ENCODE results near the gene GNG12.

GNG12 gene

DNA sequence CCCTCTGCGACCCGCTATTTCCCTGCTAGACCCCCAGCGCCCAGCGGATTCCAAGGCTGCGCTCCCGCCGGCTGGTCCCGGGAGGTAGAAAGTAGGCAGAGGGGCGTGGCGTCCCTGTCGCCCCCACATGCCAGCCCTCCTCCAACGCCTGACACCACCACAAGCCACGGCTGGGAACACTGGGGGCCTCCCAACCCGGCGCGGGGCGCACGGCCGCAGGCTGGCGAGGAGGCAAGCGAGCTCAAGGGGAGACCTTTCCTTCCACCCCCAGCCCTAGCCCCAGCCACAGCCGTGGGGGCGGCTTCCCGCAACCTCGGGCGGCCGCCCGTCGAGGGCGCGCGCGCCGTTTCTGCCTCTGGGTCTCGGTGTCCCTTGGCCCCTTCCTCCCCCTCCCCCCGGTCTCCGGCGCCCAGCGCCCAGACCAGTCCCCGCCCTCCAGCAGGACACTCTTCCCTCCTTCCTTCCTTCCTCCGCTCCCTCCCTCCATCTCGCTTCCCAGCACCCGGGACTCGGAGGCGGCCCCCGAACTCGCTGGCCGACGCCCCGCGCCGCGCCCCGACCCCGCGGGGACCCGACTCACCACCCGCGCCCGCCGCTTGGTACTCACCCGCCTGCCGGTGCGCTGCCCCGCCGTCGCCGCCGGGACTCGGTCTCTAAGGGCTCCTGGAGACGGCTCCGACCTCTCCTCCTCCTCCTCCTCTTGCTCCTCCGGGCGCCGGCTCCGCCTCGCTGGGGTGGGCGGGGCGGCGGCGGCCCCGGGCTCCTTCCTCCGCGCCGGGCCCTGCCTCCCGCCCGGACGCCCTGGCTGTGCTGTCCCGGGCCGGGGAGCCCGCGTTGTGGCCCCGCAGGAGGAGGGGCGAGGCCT, at the start of gene GNG12:
Gene GNG12 (minus strand): TSS at position 731 of the 865 bp plus-strand sequence. CDS start 125,781 bp downstream, outside the sequence.
- no peak for DNase-seq

DNA sequence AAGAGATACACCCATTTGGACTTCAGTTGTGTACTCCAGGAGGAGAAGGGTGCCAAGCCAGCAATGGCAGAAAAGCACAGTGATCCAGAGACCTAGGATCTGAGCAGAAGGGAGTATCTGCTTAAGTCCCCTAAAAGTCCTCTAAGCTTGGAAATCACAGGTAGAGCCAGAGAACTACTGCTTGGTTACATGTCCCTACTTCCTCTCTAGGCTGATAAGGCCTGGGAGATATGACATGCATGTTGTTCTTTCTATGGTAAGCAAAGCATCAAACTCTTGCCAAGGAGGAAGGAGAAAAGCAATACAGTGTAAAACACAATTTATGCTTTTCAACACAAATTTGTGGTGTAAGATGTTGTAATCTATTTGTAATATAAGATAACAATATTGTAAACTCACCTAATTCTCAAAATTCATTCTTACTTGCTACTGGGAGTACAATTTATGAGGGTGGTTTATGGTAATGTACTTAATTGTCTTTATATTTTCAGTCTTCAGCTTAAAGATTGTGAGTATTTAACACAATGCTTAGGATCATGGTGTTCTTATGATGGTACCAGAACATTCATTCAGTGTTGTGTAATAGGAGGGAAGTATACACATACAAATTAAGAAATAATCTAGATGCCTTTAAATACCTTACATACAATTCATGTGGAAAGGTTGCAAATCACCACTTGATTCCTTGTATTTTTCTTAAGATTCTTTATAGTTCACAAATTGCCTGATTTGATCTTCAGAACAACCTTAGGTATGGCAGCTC, 49.1 kb upstream of the GNG12 start:
- no peak for DNase-seq

DNA sequence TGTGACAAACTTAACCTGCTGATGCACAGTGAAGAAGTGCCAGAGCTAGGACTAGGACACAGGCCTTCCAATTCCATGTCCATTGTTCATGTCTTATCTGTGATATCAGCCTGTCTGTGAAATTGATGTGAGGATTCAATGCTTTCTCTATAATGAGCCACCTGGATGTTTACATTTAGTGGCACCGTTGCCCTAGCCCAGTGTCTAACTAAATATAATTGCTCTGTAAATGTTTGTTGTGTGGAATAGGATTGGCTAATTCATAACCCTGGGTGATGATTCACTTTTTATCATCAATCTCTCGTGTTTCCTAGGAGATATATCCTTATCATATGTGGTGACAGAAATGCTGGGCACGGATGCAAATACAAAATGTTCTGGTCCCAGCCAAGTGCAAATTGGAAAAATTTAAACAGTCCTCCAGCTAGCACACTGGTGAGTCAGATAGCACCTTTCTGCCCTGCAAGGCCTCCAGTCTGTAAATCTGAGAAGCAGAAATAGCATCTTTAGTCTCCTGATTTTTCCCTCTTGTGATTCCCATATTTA, 46.9 kb upstream of the GNG12 start:
- no peak for DNase-seq

DNA sequence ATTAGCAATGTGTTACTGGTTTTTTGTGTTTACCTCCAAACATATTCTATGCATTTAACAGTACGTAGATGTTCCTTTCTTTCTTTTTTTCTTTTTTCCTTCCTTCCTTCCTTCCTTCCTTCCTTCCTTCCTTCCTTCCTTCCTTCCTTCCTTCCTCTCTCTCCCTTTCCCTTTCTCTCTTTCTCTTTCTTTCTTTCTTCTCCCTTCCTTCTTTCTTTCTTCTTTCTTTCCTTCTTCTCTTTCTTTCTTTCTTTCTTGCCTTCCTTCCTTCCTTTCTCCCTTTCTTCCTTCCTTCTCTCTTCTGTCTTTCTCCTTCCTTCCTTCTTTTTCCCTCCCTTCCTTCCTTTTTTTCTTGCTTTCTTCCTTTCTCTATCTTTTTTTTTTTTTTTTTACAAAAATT, 46.2 kb upstream of the GNG12 start:
- DNase-seq, result no peak

DNA sequence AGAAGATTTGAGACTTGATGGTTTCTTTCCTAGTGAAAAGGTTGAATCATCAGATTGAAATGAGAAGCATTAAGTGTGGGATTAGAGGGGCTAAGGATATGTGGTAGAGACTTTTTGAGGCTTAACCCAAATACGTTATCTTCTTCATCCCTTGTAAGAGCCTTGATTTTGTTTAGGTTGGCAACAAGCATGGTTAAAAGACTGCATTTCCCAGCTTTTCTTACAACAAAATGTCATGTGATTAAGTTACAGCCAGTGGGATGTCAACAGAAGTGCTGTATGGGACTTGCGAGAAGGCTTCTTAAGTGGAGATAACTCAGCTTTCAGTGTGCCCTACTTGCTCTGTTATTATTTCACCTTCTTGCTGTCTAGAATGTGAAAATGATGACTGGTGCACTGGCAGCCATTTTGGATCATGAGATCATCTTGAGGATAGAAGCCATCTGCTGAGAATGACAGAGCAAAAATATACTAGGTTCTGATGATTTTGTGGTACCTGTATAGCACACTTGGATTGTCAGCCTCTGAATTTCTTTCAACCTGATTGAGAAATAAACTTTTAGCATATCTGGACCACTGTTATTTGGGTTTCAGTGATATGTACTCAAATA, 41.3 kb upstream of the GNG12 start:
- no peak for DNase-seq

DNA sequence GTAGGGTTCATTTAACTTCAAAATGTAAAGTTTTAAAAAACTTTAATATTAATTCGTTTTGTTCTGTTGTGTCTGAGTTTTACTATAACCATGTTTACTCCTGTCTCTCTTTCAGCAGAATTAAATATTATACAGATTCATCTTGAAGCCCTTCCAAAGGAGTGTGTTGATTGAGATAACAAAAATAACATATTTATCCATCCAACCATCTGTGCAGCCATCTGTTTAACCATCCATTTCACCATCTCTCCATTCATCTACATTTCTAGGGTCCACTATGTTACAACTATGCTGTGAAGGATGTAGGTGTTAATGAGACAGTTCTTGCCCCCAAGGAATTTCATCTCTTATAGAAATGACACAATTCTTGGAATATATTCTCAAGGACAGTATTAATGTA, 36.0 kb upstream of the GNG12 start:
- DNase-seq, result no peak

DNA sequence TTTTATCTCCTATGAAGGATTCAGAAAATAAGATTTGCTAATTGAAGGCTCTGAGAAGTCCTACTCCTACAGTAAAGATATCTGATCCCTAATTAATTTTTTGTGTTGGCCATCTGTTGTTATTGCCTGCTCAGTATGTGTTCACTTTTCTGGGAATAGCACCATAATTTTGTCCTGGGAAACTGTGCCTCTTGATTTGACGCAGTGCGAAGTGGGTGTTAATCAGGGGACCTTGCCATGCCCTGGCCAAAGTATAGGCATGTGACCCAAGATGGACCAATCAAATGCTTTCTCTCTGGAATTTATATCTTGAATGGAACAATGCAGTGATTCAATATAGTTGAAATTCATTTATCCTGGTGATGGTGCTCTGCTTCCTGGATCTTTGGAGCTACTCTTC, 30.4 kb upstream of the GNG12 start:
- DNase-seq, result no peak

DNA sequence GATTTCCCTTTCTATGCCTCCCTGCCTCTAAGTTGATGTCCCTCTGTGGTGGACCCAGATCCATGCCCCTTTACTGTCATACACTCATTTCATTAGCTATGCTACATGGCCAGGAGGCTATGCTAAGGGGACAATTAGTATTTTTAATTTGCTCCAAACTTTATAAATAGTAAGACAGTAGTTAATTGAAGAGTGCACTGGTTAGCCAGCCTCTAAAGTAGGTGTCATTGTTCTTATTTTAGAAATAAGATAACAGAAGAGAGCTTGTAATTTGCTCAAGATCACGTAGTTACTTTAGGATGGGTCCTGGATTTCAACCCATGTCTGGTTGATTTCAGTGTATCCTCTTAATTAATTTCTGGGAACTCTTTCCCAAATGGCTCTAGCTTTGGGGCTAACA, 29.4 kb upstream of the GNG12 start:
- DNase-seq, result no peak

DNA sequence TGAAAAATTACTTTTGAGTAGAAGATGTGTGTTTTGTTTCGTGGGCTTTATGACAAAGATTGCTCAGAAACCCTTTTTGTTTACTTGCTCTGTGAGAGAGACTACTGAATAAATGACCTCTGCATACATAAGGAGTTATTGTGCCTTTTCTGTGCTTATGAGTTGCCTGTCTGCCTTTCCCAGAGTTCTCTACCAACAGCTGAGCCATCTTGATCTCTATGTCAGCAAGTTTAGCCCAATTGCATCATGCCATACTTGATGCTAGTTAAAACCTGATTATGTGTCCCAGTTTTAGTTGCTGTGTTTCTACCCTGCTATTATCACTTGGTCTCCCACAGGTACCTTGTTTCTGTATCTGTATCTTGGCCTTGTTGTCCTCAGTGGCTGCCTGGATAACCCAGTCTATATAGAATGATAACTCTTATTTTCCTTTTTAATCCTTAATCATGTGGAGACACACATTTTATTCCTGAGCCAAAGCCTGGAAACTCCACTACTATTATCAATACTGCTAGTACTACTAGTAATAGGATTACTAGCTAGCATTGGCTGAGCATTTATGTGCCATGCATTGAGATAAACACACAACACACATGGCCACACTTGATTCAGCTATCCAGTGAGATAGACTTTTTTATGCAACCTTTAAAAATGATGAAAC, 28.7 kb upstream of the GNG12 start:
- DNase-seq, result no peak

DNA sequence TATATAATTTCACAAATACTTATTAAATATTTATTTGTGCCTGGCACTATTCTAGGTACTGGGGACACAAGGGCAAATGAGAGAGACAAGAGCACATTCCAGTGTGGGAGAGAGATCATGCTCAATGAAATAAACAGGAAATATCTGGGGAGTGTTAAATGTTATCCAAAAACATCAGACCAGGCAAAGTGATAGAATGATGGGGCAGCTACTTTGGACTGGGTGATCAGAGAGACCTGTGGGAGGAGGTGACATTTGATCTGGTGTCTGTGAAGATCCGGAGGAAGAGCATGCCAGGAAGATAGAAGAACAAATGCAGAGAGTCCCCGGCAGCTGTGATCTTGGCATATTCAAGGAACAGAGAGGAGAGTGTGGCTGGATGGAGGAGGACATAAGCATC, 27.5 kb upstream of the GNG12 start:
- DNase-seq, result no peak

DNA sequence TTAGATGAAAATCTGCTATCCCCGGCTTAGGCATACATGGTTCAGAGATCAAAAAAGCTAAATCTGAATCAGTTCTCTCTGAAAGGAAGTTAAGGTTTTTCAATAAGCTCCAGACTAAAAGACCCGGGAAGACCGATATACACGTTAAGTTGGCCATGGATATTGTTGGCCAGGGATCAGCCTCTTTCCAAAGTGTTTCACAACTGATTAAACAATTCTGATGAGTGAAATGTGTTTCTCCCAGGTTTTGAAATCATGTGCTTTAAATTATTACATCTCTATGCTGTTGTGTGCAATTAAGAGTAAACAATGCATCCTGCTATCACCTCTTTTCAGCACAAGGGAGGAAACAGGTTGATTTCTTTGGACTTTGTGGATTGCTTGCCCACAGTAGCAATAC, 23.7 kb upstream of the GNG12 start:
- no peak for DNase-seq

DNA sequence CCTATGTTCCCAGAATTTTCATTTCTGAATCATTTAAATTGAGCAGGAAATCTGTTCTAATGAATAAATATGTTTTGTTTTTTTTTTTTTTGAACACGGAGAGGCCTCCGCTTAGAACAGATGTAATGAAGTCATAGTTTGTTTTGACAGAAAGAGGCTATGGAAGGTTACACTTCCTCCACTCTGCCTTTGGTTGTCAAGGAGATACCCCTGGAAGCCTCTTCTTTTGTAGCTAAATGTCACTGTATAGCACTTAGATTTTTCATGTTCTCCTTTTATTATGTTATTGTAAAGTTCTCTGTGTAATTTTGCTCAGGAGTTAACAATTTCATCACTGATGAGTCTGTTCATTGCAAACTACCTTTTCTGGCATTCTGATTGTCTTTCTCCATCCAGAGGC, 22.7 kb upstream of the GNG12 start:
- DNase-seq, result no peak

DNA sequence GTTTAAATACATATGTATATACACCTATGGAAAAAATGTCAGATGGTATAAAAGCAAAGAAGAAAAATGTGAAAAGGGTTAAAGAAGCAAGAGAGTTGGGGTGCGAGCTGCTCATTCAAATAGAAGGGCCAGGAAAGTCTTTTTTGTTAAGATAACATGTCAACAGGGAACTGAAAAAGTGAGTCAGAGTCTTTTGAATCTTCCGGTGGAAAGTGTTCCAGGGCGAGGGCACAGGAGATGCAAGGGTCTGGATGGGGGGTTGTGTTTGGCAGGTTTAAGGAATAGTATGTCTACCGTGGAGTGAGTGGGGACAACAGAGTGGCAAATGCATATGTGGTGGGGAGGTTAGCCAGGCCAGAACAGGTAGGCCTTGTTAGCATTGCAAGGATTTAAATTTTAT, 22.2 kb upstream of the GNG12 start:
- DNase-seq, result no peak

DNA sequence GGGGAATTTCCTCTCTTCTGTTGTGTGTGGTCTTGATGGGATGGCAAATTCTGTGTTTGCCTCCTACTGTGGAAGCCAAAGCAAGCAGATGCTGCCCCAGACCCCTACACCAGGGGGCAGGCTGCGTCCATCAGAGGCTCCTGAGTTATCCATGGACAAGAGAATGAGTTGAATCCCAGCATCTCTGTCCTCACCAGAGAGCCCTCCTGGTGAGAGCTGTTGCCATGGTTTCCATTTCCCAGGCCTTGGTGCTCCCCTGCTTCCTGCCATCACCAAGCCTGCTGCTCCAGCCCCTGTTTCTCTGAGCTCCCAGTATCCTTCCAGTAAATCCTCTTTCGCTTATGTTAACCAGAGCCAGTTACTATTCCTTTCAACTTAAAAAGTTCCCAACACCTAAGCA, 20.4 kb upstream of the GNG12 start:
- DNase-seq, result no peak

DNA sequence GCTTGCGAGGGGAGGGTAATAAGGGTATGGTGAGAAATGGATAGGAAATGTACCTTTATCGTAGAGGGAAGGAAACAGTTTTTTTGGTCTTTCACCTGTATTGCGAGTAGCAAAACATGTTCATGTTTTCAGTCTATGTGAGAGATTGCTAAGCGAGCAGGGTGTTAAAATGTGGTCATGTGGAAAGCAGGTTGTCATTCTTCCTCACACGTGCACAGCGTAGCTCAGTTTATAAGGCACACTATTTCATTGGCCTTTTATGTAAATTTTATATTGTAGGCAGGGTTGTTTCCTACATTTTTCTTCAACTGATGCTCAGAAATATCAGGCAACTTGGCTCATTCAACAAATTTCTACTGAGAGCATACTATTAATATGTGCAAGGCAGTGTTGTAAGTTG, 18.5 kb upstream of the GNG12 start:
- DNase-seq, result no peak

DNA sequence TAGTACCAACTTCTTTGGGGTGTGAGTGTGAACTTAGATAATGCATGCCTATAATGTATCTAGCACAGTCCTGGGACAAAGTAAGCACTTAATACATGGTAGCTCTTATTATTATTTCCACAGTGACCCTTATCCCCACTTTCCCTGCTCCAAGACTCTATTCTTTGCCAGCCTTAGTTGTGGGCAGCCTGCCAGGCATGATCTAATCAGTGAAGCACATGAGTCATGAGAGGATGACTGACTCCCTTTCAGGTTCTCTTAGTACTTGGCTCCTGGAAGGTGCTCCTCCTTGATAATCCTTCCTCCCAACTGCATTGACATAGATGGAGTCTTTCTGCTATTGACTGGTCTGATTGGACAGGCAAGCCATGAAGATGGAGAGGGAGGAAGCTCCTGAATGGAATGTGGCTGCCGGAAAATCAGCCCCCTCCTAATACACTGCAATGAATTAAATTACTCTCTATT, 17.4 kb upstream of the GNG12 start:
- no peak for DNase-seq

DNA sequence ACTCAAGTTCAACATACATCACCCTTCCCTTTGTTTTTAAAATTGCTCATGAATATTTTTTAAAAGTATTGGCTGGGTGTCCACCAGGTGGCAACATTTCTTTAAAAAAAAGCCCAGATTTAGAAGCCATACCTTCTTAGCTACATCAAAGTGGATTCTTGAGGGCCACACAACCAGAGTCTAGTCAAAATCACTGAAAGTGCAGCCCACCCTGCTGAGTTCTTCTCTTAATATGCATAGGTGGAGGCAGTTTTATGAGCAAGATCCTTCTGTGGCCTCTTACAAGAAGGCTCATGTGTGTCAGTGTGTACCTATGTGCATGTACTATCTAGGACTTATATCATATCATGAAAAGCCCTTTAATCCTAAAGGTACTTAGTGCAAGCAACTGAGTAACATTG, 16.9 kb upstream of the GNG12 start:
- no peak for DNase-seq

DNA sequence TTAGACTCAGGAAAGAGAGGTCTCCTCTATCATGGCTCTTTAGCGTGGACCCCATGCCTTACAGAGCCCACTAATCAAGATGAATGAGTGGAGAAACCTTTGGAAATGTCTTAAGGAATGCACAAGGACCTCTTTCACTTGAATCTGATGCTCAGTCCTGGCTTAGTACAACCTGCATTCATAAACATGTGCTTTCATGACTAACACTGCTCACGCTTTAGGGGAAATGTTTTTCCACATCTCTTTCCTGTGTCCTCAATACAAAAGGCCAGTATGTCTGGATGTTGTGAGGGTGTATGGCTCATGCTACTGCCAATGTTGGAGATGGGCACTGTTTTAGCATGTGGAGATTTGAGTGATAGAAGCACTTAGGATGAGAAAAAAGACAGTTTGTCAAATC, 14.2 kb upstream of the GNG12 start:
- no peak for DNase-seq

DNA sequence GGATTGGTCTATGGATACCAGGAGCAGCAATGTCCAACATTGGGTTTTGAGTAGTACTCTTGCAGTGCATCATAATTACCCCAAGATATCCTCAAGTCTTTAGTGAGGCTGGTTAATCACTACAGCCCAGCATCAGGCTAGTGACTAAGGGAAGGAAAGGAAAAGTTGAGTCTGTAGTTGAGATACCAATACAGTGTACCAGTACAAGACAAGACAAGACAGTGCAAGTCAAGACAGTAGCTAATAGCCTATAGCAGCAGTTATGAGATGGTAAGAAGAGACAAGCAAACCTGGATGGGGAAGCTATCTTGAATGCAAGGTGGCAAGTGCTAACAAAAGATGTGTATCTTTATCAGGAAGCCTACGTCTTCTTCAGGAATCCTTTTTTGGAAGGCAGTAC, 13.3 kb upstream of the GNG12 start:
- DNase-seq, result no peak

DNA sequence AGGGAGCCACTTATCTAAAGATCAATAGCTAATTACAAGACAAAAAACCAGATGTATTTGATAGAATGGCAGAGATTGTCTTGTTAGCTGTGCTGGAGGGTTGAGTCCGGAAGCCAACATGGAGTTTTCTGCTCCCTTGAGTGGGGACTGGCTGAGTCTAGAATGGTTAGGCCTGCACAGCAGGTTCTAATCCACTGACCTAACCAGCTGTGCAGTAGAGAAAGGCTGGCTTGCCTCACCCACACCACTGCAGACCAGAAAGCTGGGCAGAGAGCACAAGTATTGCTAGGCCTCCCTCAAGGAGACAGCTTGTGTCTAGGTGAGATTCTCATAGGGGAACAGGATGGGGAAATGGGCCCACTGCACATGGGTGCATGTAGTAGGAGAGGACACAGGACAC, 11.7 kb upstream of the GNG12 start:
- DNase-seq, result no peak

DNA sequence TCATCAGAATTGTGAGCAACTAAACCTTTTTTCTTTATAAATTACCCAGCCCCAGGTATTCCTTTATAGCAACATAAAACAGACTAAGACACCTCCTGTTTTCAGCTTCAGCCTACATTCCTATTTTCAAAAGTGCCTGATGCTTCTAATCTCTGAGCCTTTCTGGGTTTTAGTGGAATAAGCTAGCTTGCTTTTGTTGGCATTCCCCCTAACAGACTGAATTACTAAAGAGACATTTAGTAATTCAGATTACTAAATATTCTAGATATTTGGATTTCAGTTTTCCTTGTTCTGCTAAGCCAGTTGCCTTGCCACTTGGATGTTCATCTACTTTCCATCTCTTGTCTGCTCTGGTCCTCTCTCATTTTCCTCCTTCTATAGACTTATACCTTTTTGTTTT, 10.5 kb upstream of the GNG12 start:
- DNase-seq, result no peak

DNA sequence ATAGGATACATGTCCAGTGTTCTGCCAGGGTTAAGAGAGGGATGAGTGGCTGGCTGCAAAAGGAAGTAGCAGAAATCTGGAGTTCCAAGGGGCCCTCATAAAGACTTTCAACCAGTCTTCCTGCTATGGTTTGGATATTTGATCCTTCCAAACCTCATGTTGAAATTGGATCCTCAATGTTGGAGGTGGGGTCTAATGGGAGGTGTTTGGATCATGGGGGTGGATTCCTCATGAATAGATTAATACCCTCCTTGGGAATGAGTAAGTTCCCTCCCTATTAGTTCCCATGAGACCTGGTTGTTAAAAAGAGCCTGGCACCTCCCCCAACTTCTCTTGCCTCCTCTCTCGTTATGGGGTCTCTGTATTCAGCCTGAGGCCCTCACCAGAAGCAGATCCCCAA, 10.1 kb upstream of the GNG12 start:
- no peak for DNase-seq

DNA sequence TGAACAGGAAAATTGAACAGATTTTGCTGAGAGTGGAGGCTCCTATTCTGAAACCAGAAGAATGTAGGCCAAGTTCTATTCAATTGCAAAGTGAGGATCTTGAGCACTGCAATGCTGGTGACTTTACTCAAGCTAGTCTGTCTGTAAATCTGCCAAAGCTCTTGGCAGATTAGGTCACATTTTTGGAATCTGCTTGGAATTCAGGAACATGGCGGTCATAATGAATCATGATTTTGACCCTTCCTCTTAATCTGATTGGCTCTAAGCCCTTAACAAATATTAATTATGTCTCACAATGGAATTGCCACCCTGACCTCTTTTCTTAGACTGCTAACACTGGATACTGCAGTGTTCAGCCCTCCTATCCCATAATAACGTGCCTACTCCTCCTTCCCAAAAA, 7.2 kb upstream of the GNG12 start:
- no peak for DNase-seq
